Measurements from ENCODE around the gene FAM90A1. TPM values are rescaled to one million over a fixed set of nuclear protein-coding genes. Genes with fewer than 3 reads are reported as not detected.
"Not testable (repeated sequence)": the region's sequence is repeated elsewhere in the genome, so short reads cannot be mapped to it uniquely, and the experiment has no call there.

FAM90A1 gene
- polyA plus RNA-seq, 4 donors = 1.1 to 2.6 (median 2.1) TPM

DNA sequence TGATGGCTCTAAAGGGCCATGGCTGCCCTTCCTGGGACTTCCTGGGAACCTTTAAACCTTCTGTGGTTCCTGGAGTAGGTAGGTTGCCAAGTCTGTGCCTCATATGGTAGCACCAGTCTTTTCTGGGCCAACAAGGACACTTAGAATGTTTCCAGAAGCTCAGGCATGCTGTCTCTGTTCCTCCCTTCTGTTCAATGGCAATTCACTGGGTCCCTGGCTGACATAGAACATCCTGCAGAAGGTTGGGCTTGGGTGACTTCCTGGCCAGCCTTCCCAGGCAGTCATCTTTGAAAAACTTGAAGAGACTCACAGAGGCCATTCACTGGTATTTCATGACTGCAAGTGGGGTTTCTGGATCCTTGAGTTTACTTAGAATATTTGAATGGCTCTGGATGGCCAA is 46.1 kb downstream of the FAM90A1 start:
- not testable (repeated sequence) for DNase-seq (ENCODE audit: low read depth in 4 of 4, low spot score in 2 of 4)

DNA sequence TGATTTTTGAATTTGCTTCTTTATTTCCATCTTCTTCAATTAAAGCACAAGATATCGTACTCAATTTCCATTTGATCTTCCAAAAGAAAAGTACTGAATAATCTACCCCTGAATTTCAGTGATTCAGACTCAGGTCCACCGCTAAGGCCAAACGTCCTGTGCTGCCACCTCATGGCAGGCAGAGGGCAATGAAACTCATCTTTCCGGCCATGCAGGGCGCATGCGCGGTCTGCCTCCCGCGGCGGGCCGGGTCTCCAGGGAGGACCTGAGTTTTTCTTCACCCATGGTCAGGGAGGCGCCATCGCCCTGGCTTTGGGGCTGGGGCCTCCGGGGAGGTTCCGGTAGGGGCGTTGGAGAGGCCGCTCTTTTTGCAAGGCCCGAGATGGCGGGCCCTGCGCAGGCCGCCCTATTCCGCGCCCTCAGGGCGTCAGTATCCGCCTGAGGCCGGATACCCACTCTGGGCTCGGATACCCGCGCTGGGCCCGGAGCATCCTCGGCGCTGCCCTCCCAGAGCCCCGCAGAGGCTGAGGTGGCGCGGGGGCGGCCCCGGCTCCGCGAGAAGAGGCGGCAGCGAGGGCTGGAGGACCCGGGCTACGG is 47.3 kb downstream of the FAM90A1 start:
- peak in 1 of 4 donors; percentile 44 for DNase-seq (ENCODE audit: low read depth in 4 of 4, low spot score in 2 of 4)

DNA sequence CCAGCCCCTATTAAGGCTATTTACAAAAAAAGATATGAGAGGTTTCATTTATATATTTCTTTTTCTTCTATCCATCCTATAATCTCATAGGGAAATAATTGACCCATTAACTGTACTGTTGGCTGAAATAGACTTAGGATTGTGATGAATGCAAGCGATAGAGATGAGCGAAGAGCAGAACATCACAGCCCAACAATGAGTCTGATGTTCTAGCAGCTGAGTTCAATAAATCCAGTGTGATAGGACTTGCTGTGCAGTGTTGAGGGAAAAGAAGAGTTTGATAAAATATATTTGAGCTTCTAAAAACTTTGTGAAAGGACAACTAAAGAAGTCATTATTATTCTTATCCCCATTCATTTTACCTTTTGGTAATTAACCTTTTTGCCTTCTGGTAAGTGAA is 54.5 kb downstream of the FAM90A1 start:
- DNase-seq (ENCODE audit: low read depth in 4 of 4, low spot score in 2 of 4) = not testable (repeated sequence)

Other genes starting within 250 kb of the FAM90A1 start
- 10 to 100 TPM; 19.8 to 25.7 (median 20.9) TPM for gene FOXJ2, start 194.9 kb downstream of the FAM90A1 start, polyA plus RNA-seq (ENCODE audit: insufficient read length in 4 of 4)
- gene C3AR1, start 161.3 kb downstream of the FAM90A1 start, polyA plus RNA-seq (ENCODE audit: insufficient read length in 4 of 4) = 1 to 10 TPM; 2.2 to 4.6 (median 3.2) TPM
- 10 to 100 TPM; 27.6 to 34.0 (median 31.1) TPM for gene NECAP1, start 145.3 kb downstream of the FAM90A1 start, polyA plus RNA-seq (ENCODE audit: insufficient read length in 4 of 4)
- gene CLEC4A, start 104.0 kb downstream of the FAM90A1 start, polyA plus RNA-seq (ENCODE audit: insufficient read length in 4 of 4) = 1 to 10 TPM; 1.3 to 3.5 (median 2.1) TPM
- under 1 TPM in 1 of 4 donors, not detected in 3; 0.11 TPM for gene ZNF705A, start 70.6 kb downstream of the FAM90A1 start, polyA plus RNA-seq (ENCODE audit: insufficient read length in 4 of 4)
- under 1 TPM; 0.06 to 0.21 (median 0.10) TPM for gene CLEC6A, start 228.3 kb upstream of the FAM90A1 start, polyA plus RNA-seq (ENCODE audit: insufficient read length in 4 of 4)

Measured in left renal cortex interstitium (tissue), 4 donors.